H54 (cell line): ENCODE results near the gene NIBAN1.

Experiments used
- DNase-seq: peaks from one replicate; pipeline ENCODE4 v3.0.0; 2011; ENCODE audit warnings: low spot score, mixed read lengths; ENCODE audit not compliant: insufficient read length
- FAIRE-seq: peaks from 3 replicates; lab custom pipeline; 2011; peaks lifted over from hg19 to GRCh38; lab: Jason Lieb, UNC
- POLR2A ChIP-seq: IDR thresholded peaks from 2 replicates; pipeline ENCODE4 v1.6.1; 2011; ENCODE audit warnings: low read depth, mild to moderate bottlenecking, low read length

The NIBAN1 gene

GRCh38 chr1:184945029-184945428 is 29.3 kb downstream of the NIBAN1 start:
- TF ChIP-seq POLR2A, result no peak
- DNase-seq (no peak), FAIRE-seq (no peak)

- no peak for TF ChIP-seq POLR2A
- DNase-seq, result no peak
- no peak for FAIRE-seq
Observed at GRCh38 chr1:184943998-184944397, 30.3 kb downstream of the NIBAN1 start.

DNA sequence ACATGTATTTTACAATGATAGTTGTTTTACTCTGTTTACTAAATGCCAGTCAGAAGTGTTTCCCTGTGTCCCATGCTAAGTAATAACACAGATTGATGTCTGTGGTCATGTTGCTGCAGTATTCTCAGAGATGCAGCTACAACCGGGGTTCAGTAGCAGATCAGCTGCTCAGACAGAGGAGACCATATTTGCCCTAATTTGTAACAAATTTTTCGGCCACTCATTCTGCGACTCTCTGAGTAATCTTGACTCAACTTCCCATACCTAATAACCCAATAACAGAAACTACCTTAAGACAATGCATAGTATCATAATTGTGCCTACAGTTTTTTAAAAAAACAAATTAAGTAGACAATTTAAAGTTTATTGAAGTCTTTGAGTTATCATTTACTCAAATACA is 32.6 kb downstream of the NIBAN1 start:
- no peak for DNase-seq
- TF ChIP-seq POLR2A, result no peak
- no peak for FAIRE-seq

GRCh38 chr1:184941410-184941733 is 32.9 kb downstream of the NIBAN1 start:
- DNase-seq, result no peak
- no peak for TF ChIP-seq POLR2A
- FAIRE-seq, result no peak

GRCh38 chr1:184940694-184941409 is 33.5 kb downstream of the NIBAN1 start:
- TF ChIP-seq POLR2A, result no peak
- DNase-seq (no peak), FAIRE-seq (no peak)

DNA sequence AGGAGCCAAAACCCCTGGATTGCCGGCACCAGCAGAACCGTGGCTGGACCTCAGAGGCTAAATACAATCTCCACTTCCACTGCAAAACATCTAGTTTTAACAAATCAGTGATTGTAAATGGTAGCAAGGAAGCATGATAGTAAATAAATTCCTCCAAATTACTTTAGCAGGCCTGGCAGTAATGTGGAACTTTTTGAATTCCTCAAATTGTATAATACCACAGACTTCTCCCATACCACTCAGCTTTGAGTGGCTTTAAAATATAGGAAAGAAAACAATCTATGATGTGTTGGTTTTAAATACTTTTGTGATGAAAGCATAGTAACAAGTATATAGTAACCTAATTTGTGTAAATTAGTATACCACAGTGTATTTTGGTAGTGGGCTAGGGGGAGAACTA is 34.1 kb downstream of the NIBAN1 start:
- DNase-seq (no peak), FAIRE-seq (no peak)
- TF ChIP-seq POLR2A, result no peak

DNA sequence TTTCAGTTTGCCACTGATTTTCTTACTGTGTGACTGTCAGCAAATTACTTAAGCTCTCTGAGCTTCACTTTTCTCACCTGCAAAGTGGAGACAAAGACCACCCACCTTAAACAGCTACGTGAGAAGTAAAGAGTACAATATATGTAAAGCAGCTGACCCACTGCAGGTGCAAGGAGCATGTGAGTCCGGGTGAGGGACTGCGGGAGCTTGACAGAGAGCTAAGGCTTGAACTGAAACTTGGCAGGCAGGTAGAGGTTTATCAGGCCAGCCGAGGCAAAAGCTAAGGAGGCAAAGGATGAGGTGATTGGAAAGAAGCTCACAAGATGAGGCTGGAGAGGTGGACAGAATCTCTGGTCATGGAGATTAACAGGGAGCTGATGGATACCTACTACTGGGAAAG is 36.6 kb downstream of the NIBAN1 start:
- TF ChIP-seq POLR2A, result no peak
- no peak for DNase-seq

GRCh38 chr1:184935920-184936798 is 38.1 kb downstream of the NIBAN1 start:
- DNase-seq, result no peak
- no peak for TF ChIP-seq POLR2A
- FAIRE-seq, result no peak

More for the DNA sequence above, 36.6 kb downstream of the NIBAN1 start:
- no peak for FAIRE-seq

GRCh38 chr1:184933944-184934343 is 40.4 kb downstream of the NIBAN1 start:
- TF ChIP-seq POLR2A, result no peak
- DNase-seq, result no peak
- FAIRE-seq, result no peak

GRCh38 chr1:184932319-184932718 is 42.0 kb downstream of the NIBAN1 start:
- FAIRE-seq, result no peak

DNA sequence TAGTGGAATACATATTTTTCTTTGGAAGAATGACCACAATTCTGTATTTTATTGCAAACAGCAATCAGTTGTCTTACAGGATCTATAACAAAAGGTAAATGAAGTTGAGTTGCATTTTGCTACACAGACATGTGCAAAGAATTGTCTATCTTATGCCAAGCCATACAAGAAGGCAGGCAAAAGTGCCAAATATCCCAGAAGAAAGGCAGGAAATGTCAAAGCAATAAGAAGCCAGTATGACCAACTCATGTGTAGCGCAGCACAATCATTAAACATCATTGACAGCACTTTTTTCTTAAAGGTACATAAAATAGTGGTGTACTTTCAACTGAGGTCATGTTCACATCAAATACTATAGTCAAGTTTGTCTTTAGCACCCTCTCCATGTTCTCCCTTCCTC is 42.7 kb downstream of the NIBAN1 start:
- FAIRE-seq, result no peak
- no peak for DNase-seq
- no peak for TF ChIP-seq POLR2A

More at GRCh38 chr1:184932319-184932718, 42.0 kb downstream of the NIBAN1 start:
- no peak for TF ChIP-seq POLR2A
- no peak for DNase-seq

DNA sequence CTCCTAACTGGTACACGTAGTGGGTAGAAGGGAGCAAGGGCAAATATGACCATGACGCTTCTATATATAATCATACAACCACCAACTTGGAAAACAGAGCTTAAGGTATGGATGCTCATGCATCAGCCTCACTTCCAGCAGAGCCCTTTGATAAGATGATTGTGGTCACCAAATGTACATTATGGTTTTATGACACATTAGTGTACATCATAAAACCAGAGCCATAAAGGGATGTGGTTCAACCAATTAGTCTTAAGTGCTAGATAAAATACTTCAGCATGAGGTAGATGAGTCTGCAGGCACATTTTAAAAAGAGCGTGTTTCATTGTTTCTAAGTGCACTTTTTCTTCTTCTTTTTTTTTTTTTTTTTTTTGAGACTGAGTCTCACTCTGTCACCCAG is 43.7 kb downstream of the NIBAN1 start:
- no peak for DNase-seq
- no peak for FAIRE-seq
- TF ChIP-seq POLR2A, result no peak

DNA sequence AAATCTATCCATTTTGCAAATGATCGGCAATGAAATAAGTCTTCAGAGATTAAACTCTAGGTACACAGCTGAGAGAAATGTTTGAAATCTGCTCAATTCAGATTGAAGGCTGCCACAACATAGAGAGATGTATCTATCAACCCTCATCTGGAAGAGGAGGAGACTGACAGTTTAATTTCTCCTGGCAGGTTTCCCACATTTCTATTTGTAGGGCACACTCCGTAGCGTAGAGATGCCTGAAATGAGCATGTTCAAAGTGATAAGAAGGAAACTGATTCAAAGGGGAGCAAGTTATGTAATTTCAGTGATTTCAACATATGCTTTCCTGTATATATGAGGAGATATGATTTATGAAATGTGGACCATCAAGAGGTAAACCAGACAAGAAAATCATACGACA is 44.1 kb downstream of the NIBAN1 start:
- no peak for DNase-seq
- no peak for FAIRE-seq
- TF ChIP-seq POLR2A, result no peak

DNA sequence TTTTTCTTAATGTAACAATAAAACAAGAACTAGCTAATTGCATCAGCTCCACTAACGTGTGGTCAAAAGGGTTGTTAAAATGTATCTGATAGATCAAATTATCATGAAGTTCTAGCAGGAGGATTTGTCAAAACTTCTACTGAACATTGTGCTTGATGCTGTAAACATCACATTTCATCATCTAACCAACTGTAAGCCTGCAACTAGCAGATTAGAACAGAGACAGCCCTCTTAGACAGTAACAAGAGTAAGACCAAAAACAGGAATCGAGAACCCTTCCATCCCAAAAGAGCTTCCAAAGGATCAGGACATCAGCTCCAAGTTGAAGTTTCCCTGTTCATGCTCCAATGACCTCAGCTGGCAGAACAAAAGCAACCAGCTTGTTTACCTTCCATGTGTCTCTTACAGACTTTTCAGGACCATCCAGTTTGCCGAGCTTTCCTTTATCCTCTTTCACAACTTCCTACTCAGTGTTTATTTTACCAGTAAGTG is 44.6 kb downstream of the NIBAN1 start:
- FAIRE-seq (no peak), DNase-seq (no peak)
- TF ChIP-seq POLR2A, result no peak

- no peak for TF ChIP-seq POLR2A
- no peak for DNase-seq
- FAIRE-seq, result no peak
Observed at GRCh38 chr1:184928394-184928793, 45.9 kb downstream of the NIBAN1 start.
